H9 (cell line): ENCODE results near the gene SMC1B. TPM values are rescaled to one million over a fixed set of nuclear protein-coding genes. Genes with fewer than 3 reads are reported as not detected.

Experiments
- DNase-seq: peaks from one replicate; pipeline ENCODE4 v3.0.0-alpha.2; 2017
- H2AFZ ChIP-seq: one replicate; pipeline ENCODE4 v1.6.1; 2013; ENCODE audit warnings: mild to moderate bottlenecking, low read length, control low read depth, moderate library complexity
- H2AK5ac ChIP-seq: 2 replicates; pipeline ENCODE4 v1.6.1; 2013; ENCODE audit warnings: low read length, control low read depth, mixed read lengths; ENCODE audit not compliant: insufficient read length
- H2BK120ac ChIP-seq: one replicate; pipeline ENCODE4 v1.6.1; 2013; ENCODE audit warnings: low read depth, mild to moderate bottlenecking, low read length, control low read depth, inconsistent platforms; ENCODE audit not compliant: poor library complexity, severe bottlenecking
- H2BK12ac ChIP-seq: 2 replicates; pipeline ENCODE4 v1.6.1; 2013; ENCODE audit warnings: low read length, control low read depth, mixed read lengths, low read depth; ENCODE audit not compliant: insufficient read length
- H2BK15ac ChIP-seq: 2 replicates; pipeline ENCODE4 v1.6.1; 2013; ENCODE audit warnings: low read depth, low read length, control low read depth
- H2BK20ac ChIP-seq: one replicate; pipeline ENCODE4 v1.6.1; 2013; ENCODE audit warnings: low read depth, mild to moderate bottlenecking, low read length, control low read depth, inconsistent platforms; ENCODE audit not compliant: poor library complexity, severe bottlenecking
- H2BK5ac ChIP-seq: 2 replicates; pipeline ENCODE4 v1.6.1; 2013; ENCODE audit warnings: low read length, control low read depth, mixed read lengths; ENCODE audit not compliant: insufficient read length
- H3K14ac ChIP-seq: 2 replicates; pipeline ENCODE4 v1.6.1; 2013; ENCODE audit warnings: low read length, control low read depth; ENCODE audit not compliant: insufficient read depth
- H3K18ac ChIP-seq: 2 replicates; pipeline ENCODE4 v1.6.1; 2013; ENCODE audit warnings: low read depth, mild to moderate bottlenecking, mixed read lengths, low read length, control low read depth; ENCODE audit not compliant: insufficient read length
- H3K23ac ChIP-seq: 2 replicates; pipeline ENCODE4 v1.6.1; 2013; ENCODE audit warnings: low read length, control low read depth, mixed read lengths, low read depth; ENCODE audit not compliant: insufficient read length
- H3K23me2 ChIP-seq: 2 replicates; pipeline ENCODE4 v1.6.1; 2013; ENCODE audit warnings: low read depth, mild to moderate bottlenecking, mixed read lengths, low read length, control low read depth; ENCODE audit not compliant: insufficient read length, poor library complexity, severe bottlenecking
- H3K27ac ChIP-seq: 2 replicates; pipeline ENCODE4 v1.5.1; 2013; ENCODE audit warnings: low read length, control low read depth, mixed read lengths, low read depth; ENCODE audit not compliant: insufficient read length
- H3K27me3 ChIP-seq: 2 replicates; pipeline ENCODE4 v1.6.1; 2013; ENCODE audit warnings: low read length, control low read depth, inconsistent platforms; ENCODE audit not compliant: insufficient read depth
- H3K4ac ChIP-seq: 2 replicates; pipeline ENCODE4 v1.6.1; 2013; ENCODE audit warnings: low read depth, mild to moderate bottlenecking, control low read depth, inconsistent platforms, low read length, moderate library complexity
- H3K4me1 ChIP-seq: 2 replicates; pipeline ENCODE4 v1.6.1; 2013; ENCODE audit warnings: low read length, control low read depth, inconsistent platforms; ENCODE audit not compliant: insufficient read depth
- H3K4me2 ChIP-seq: 2 replicates; pipeline ENCODE4 v1.6.1; 2013; ENCODE audit warnings: low read length, control low read depth, mixed read lengths; ENCODE audit not compliant: insufficient read length, insufficient read depth
- H3K56ac ChIP-seq: 2 replicates; pipeline ENCODE4 v1.6.1; 2013; ENCODE audit warnings: low read depth, mild to moderate bottlenecking, mixed read lengths, low read length, control low read depth; ENCODE audit not compliant: insufficient read length
- H3K79me1 ChIP-seq: 2 replicates; pipeline ENCODE4 v1.6.1; 2013; ENCODE audit warnings: low read depth, mild to moderate bottlenecking, moderate library complexity, low read length, control low read depth, inconsistent platforms; ENCODE audit not compliant: insufficient read depth, poor library complexity, severe bottlenecking
- H3K79me2 ChIP-seq: 2 replicates; pipeline ENCODE4 v1.6.1; 2013; ENCODE audit warnings: low read length, control low read depth, inconsistent platforms; ENCODE audit not compliant: insufficient read depth
- H3K9ac ChIP-seq: 2 replicates; pipeline ENCODE4 v1.6.1; 2013; ENCODE audit warnings: low read length, control low read depth, mixed read lengths; ENCODE audit not compliant: insufficient read length; ENCODE audit errors: extremely low read depth
- H3K9me3 ChIP-seq: one replicate; pipeline ENCODE4 v1.6.1; 2013; ENCODE audit warnings: low read depth, low read length, inconsistent platforms; ENCODE audit not compliant: control insufficient read depth
- H3T11ph ChIP-seq: one replicate; pipeline ENCODE4 v1.6.1; 2013; ENCODE audit warnings: mild to moderate bottlenecking, low read length, control low read depth, inconsistent platforms
- H4K20me1 ChIP-seq: one replicate; pipeline ENCODE4 v1.6.1; 2013; ENCODE audit not compliant: control insufficient read depth, insufficient read length, insufficient read depth
- H4K5ac ChIP-seq: 2 replicates; pipeline ENCODE4 v1.6.1; 2013; ENCODE audit warnings: low read depth, mild to moderate bottlenecking, mixed read lengths, low read length, control low read depth; ENCODE audit not compliant: insufficient read length
- H4K8ac ChIP-seq: replicated peaks from 2 replicates; pipeline ENCODE4 v1.6.1; 2013; ENCODE audit warnings: low read length, control low read depth, mixed read lengths, low read depth; ENCODE audit not compliant: insufficient read length
- H4K91ac ChIP-seq: 2 replicates; pipeline ENCODE4 v1.6.1; 2013; ENCODE audit warnings: low read depth, mild to moderate bottlenecking, moderate library complexity, mixed read lengths, low read length, control low read depth; ENCODE audit not compliant: insufficient read length
- H3K27ac Mint-ChIP-seq, 3 experiments: 2 replicates in 2 of 3; 3 replicates in 1 of 3; pipeline ENCODE4 v1.8.0; 2020 to 2021; ENCODE audit warnings: mixed read lengths in 3 of 3, mild to moderate bottlenecking in 1 of 3, moderate library complexity in 1 of 3
- H3K27me3 Mint-ChIP-seq: 2 replicates; pipeline ENCODE4 v1.8.0; 2021; ENCODE audit warnings: low read depth, mild to moderate bottlenecking, moderate library complexity, mixed read lengths
- H3K36me3 Mint-ChIP-seq, 3 experiments: 2 replicates in 2 of 3; 3 replicates in 1 of 3; pipeline ENCODE4 v1.8.0; 2020 to 2021; ENCODE audit warnings: low read depth in 3 of 3, mixed read lengths in 3 of 3; ENCODE audit not compliant: insufficient read depth in 1 of 3
- H3K4me1 Mint-ChIP-seq, 2 experiments: 2 replicates each; pipeline ENCODE4 v1.8.0; 2020; ENCODE audit warnings: mixed read lengths in 2 of 2
- H3K4me3 Mint-ChIP-seq, 2 experiments: 2 replicates in 1 of 2; 3 replicates in 1 of 2; pipeline ENCODE4 v1.8.0; 2020 to 2021; ENCODE audit warnings: mild to moderate bottlenecking in 2 of 2, mixed read lengths in 2 of 2, moderate library complexity in 1 of 2
- H3K9me3 Mint-ChIP-seq, 2 experiments: 2 replicates in 1 of 2; 3 replicates in 1 of 2; pipeline ENCODE4 v1.8.0; 2020; ENCODE audit warnings: mild to moderate bottlenecking in 2 of 2, mixed read lengths in 2 of 2, moderate library complexity in 1 of 2
- CTCF ChIP-seq: fragments of 200-600 bp; sonication (generic); conservative IDR thresholded peaks from 3 replicates; pipeline ENCODE4 v1.8.0; 2021; ENCODE audit warnings: antibody characterized with exemption, mild to moderate bottlenecking
- WGBS: extraction: QIAGEN DNeasy Blood & Tissue Kit; methylation state at CpG from one replicate; pipeline ENCODE4 v1.1.7; 2013; ENCODE audit warnings: missing lambda C conversion rate, low lambda C conversion rate, mixed read lengths; ENCODE audit not compliant: insufficient read length; ENCODE audit errors: extremely low coverage; 5-methylcytosine and 5-hydroxymethylcytosine counted together
- total RNA-seq: library from RNA; stranded (reverse); gene quantifications from 2 replicates; pipeline ENCODE4 v1.2.1, GENCODE V29; 2021

The SMC1B gene
- total RNA-seq, 1 experiment from 2014 or later = not detected

- H3K23me2 ChIP-seq = no peaks in the 10 kb centered on the region
- no peaks in the 10 kb centered on the region for H3K4me1 Mint-ChIP-seq
- no peaks in the 10 kb centered on the region for H3K4me1 ChIP-seq
- H3K18ac ChIP-seq = no peak overlapping the region
- peaks cover 8% of the 10 kb centered on the region for H3K27me3 Mint-ChIP-seq
- no peak for TF ChIP-seq CTCF
- H2BK5ac ChIP-seq = no peak overlapping the region
- H3K79me2 ChIP-seq = no peaks in the 10 kb centered on the region
- H3K36me3 Mint-ChIP-seq = no peaks in the 10 kb centered on the region
- no peak overlapping the region for H3K4ac ChIP-seq
- no peak overlapping the region for H2BK120ac ChIP-seq
- no peak overlapping the region for H3K27ac ChIP-seq
- no peak overlapping the region for H2AK5ac ChIP-seq
- no peak overlapping the region for H3K4me2 ChIP-seq
- no peaks in the 10 kb centered on the region for H3K27me3 ChIP-seq
- H3K4me3 Mint-ChIP-seq = no peak overlapping the region
- no peak overlapping the region for H4K91ac ChIP-seq
- no peak overlapping the region for H4K5ac ChIP-seq
- H2BK20ac ChIP-seq = no peak overlapping the region
- no peak overlapping the region for H3K14ac ChIP-seq
- H3K9ac ChIP-seq = no peak overlapping the region
- H3T11ph ChIP-seq = no peak overlapping the region
- no peak overlapping the region for H2BK15ac ChIP-seq
- H3K56ac ChIP-seq = no peak overlapping the region
- no peaks in the 10 kb centered on the region for H4K20me1 ChIP-seq
- no CpG with 5 or more reads among the region's 14 CpGs for WGBS
- no peak overlapping the region for H4K8ac ChIP-seq
- H3K9me3 Mint-ChIP-seq = peaks cover 0 to 2% of the 10 kb centered on the region in 2 experiments; a peak in 1 of 5 replicates
- no peak overlapping the region; a peak in 1 of 7 replicates for H3K27ac Mint-ChIP-seq
- no peak overlapping the region for H3K23ac ChIP-seq
- H3K9me3 ChIP-seq = no peaks in the 10 kb centered on the region
- H2BK12ac ChIP-seq = no peak overlapping the region
- H3K79me1 ChIP-seq = no peaks in the 10 kb centered on the region
- H2AFZ ChIP-seq = no peak overlapping the region
- DNase-seq = no peak
Observed at GRCh38 chr22:45455212-45455611, 41.8 kb upstream of the SMC1B start.
